ELF-1 (cell line): Measurements from ENCODE around the gene ERBB3.
"Not testable (repeated sequence)": the region's sequence is repeated elsewhere in the genome, so short reads cannot be mapped to it uniquely, and the experiment has no call there.

Source experiments
- DNase-seq: peaks from one replicate; pipeline ENCODE4 v3.0.0-alpha.2; 2016; ENCODE audit warnings: low read depth, low spot score

Gene ERBB3

DNA sequence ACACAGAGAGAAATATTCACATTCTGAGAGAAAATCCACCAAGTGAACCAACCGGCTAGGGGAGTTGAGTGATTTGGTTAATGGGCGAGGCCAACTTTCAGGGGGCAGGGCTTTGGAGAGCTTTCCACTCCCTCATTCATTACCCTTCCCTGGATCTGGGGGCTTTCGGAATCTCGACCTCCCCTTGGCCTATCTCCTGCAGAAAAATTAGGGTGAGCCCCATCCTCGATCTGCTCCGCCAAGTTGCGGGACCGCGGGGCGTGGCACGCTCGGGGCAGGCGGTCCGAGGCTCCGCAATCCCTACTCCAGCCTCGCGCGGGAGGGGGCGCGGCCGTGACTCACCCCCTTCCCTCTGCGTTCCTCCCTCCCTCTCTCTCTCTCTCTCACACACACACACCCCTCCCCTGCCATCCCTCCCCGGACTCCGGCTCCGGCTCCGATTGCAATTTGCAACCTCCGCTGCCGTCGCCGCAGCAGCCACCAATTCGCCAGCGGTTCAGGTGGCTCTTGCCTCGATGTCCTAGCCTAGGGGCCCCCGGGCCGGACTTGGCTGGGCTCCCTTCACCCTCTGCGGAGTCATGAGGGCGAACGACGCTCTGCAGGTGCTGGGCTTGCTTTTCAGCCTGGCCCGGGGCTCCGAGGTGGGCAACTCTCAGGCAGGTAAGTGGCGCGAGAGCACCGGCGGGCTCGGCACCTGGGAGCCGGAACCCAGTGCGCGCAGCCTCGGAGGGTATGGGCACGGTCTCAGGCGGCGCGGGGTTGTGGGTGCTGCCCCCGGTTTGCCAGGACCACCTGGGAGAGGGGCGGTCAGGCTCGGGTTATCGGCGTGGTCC, at the start of gene ERBB3:
Gene ERBB3, plus strand, starts transcription at position 443 of the 833 bp plus-strand sequence. Its CDS starts 136 bp downstream, at position 579.
- DNase-seq, result peak; percentile 91

DNA sequence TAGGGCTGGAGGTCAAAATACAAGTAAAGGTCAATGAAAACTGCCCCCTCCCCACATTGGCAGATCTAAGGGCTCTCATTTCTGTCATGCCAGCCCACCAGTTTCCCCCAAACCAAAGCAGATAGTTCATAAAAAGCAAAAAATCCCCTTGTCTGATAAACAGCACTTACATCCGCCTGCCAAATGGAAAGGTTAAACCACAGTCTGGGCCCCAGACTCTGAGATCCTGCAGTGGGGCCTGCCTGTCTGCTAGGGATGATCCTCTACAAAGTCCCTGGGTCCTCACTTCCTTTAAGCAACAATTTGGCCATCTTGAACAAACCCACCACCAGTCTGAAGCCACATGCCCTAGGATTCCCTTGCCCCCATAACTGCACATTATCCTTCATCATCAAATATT, 48.0 kb upstream of the ERBB3 start:
- no peak for DNase-seq

DNA sequence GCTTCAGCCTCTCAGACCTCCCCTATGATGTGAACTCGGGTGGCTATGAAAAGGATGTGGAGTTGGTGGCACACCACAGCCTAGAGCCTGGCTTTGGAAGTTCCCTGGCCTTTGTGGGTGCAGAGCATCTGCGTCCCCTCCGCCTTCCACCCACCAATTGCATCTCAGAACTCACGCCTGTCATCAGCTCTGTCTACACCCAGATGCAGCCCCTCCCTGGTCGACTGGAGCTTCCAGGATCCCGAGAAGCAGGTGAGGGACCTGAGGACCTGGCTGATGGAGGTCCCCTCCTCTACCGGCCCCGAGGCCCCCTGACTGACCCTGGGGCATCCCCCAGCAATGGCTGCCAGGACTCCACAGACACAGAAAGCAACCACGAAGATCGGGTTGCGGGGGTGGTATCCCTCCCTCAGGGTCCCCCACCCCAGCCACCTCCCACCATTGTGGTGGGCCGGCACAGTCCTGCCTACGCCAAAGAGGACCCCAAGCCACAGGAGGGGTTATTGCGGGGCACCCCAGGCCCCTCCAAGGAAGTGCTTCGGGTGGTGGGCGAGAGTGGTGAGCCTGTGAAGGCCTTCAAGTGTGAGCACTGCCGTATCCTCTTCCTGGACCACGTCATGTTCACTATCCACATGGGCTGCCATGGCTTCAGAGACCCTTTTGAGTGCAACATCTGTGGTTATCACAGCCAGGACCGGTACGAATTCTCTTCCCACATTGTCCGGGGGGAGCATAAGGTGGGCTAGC, 45.2 kb upstream of the ERBB3 start:
- DNase-seq, result no peak

DNA sequence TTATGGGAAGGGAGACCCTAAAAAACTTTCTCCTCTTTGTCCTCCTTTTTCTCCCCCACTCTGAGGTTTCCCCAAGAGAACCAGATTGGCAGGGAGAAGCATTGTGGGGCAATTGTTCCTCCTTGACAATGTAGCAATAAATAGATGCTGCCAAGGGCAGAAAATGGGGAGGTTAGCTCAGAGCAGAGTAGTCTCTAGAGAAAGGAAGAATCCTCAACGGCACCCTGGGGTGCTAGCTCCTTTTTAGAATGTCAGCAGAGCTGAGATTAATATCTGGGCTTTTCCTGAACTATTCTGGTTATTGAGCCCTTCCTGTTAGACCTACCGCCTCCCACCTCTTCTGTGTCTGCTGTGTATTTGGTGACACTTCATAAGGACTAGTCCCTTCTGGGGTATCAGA, 42.8 kb upstream of the ERBB3 start:
- no peak for DNase-seq

DNA sequence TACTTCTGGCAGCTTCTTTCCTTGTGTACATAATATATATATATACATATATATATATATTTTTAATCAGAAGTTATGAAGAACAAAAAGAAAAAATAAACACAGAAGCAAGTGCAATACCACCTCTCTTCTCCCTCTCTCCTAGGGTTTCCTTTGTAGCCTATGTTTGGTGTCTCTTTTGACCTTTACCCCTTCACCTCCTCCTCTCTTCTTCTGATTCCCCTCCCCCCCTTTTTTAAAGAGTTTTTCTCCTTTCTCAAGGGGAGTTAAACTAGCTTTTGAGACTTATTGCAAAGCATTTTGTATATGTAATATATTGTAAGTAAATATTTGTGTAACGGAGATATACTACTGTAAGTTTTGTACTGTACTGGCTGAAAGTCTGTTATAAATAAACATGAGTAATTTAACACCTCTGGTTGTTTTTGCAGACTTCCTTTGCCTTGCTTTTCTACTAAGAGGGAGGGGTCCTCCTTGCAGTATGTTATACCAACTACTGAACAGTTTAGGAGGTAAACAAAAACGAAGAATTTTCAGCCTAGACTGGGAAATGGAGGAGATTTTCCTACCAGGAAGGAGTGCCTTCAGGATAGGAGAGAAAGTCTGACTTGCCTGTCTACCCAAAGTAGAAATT, 41.8 kb upstream of the ERBB3 start:
- DNase-seq, result no peak

DNA sequence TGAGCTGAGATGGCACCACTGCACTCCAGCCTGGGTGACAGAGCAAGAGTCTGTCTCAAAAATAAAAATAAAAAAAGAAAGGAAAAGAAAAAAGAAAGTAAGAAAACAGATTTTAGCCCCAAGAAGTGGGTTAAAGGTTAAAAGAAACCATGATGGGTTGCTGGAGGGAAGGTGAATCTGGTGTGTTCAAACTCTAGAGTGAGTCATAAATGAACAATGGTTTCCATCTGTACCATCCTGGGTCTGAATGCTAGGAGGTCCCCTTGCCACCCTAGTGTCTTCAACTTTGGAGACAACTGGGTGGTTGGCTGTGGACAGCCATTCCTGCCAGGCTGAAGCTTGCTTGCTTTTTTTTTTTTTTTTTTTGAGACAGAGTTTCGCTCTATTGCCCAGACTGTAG, 39.8 kb upstream of the ERBB3 start:
- DNase-seq, result no peak

DNA sequence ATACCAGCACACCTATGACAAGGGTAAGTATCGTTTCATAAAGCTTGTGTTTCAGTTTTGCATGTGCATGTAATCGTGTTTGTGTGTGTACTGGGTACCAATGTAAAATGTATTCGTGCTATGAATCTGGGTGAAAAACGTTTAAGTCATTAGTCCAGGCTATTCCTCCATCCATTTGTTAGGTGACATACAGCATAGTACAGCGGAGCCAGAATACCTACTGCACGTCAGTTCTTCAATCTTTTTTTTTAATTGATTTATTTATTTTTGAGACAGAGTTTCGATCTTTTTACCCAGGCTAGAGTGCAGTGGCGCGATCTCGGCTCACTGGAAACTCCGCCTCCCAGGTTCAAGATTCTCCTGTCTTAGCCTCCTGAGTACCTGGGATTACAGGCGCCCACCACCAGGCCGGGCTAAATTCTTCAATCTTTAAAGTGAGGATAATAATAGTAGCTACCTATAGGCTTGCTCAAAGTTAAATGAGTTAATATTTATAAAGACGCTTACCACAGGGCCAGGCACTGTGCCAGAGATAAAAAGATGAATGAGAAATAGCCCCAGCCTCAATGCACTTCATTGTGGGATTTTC, 38.9 kb upstream of the ERBB3 start:
- DNase-seq, result peak; percentile 73

DNA sequence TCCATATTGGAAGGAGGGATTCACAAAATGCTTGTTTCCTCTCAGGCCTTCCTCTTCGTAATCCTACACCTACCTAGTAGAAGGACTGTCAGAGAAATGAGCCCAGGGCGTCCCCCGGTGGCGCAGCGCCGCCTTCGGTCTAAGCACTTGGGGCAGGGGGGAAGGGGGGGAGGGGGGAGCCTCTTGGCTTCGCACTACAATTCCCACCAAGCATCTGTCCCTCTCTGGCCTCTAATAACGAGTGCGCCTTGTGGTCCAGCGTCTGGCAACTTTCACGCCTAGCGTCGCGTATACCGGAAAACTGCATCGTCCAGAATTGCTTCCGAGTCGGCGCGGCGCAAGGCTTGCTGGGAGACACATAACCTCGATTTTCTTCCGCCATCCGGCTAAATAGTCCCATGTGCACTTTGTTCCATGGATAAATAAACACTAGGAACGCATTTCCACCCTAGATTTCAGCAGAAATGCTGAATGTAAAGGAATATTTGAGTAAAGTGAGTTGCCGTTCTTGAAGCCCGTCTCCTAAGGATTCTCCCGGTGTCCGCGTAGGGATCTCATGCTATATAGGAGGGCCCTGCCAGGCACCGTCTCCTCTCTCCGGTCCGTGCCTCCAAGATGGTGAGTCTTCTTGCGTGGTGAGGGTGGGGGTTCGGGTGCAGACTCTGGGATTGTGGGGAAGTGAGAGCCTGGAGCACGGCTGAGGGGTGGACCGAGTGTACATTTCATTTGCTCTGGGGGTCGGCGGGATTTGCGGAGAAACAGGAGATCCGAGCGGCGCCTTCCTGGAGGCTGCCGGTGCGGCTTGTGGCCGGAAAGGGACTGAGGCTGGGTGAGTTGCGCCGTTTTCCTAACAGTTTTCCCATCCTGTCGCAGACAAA, 38.2 kb upstream of the ERBB3 start, which contains the start of gene RPS26:
Gene RPS26, plus strand, starts transcription at position 367 of the 878 bp plus-strand sequence. Its CDS starts 249 bp downstream, at position 616.
- DNase-seq, result peak; percentile 98

DNA sequence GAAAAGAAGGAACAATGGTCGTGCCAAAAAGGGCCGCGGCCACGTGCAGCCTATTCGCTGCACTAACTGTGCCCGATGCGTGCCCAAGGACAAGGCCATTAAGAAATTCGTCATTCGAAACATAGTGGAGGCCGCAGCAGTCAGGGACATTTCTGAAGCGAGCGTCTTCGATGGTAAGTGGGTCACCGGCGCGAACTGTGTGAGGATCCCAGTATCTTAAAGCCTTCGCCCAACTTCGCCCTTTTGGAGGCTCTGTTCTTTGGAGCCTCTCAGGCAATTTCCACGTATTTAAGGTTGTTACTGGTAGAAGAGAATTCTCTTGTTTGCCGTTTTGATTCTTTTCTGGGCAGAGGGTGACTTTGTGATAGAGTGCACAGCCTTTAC, 37.5 kb upstream of the ERBB3 start:
- not testable (repeated sequence) for DNase-seq

DNA sequence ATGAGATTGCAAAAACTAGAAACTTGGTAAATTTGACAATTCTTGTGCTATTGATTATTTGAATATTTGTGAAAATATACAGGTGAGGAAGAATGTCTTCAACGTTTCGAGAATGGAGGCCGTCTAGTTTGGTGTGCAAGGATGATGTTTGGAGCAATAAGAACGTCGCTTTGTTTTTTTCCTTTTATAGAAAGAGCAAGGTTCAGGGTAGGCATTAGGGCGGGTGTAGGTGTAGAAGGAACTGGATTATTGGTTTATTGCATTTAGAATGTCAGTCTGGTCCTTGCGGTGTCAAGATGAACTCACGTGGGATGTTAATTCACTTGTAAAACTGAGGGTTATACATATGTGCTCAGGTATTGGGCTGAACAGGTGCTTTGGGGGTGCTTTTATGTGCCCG, 37.1 kb upstream of the ERBB3 start:
- no peak for DNase-seq

DNA sequence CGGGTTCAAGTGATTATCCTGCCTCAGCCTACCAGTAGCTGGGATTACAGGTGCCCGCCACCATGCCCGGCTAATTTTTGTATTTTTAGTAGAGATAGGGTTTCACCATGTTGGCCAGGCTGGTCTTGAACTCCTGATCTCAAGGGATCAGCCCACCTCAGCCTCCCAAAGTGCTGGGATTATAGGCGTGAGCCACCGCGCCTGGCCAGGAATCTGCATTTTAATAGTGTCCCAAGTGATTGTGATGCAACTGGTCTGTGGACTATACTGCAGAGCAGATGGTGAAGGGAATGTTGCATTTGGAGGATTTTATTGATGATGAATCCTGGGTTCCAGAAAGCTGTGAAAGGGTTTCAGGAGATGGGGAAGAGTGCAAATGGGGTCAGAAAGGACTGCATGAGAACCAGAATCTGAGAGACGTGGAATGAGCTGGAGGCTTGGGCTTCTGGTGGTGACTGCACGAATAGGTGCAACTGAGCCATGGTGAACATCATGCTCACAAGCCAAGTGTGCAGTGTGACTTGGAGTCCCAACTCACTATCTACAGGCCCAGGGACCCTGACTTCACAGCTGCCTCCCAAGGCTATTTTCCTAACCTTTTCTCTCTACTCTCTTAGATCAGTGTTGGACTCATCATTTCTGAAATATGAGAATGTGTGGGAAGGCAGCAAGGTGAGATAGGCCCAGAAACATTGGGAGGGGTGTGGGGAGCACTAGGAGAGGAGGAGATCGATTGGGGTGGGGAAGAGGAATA, 33.8 kb upstream of the ERBB3 start:
- no peak for DNase-seq

DNA sequence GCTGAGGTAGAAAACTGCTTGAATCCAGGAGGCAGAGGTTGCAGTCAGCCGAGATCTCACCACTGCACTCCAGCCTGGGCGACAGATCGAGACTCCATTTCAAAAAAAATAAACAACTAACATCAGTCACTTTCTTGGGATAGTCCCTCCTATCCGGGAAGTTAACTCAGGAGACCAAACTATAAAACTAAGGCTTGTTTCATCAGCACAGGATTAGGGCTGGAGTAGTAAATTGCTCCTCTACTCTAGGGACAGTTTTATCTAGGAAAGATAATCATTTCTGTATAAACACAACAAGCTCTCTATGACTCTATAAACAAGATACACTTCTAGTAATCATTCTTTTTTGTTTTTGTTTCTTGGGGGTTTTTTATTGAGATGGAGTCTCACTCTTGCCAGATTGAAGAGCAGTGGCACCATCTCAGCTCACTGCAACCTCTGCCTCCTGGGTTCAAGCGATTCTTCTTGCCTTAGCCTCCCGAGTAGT, 26.5 kb upstream of the ERBB3 start:
- DNase-seq, result no peak

DNA sequence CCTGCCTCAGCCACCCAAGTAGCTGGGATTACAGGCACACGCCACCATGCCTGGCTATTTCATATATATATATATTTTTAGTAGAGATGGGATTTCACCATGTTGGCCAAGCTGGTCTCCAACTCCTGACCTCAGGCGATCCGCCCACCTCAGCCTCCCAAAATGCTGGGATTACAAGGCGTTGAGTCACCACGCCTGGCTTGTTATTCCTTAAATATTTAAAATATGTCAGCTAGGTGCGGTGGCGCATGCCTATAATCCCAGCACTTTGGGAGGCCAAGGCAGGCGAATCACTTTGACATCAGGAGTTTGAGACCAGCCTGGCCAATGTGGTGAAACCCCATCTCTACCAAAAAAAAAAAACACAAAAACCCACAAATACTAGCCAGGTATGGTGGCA, 20.0 kb upstream of the ERBB3 start:
- DNase-seq, result peak; percentile 40

DNA sequence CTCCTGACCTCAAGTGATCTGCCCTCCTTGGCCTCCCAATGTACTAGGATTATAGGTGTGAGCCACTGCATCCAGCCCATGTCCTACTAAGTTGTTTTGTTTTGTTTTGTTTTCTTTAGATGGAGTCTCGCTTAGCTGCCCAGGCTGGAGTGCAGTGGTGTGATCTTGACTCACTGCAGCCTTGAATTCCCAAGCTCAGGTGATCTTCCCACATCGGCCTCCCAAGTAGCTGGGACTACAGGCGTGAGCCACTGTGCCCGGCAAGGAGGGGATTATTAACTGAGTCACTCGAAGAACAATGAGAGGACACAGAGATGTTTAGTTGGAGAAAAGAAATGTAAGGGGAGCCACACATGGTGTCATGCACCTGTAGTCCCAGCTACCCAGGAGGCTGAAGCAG, 18.0 kb upstream of the ERBB3 start:
- no peak for DNase-seq

DNA sequence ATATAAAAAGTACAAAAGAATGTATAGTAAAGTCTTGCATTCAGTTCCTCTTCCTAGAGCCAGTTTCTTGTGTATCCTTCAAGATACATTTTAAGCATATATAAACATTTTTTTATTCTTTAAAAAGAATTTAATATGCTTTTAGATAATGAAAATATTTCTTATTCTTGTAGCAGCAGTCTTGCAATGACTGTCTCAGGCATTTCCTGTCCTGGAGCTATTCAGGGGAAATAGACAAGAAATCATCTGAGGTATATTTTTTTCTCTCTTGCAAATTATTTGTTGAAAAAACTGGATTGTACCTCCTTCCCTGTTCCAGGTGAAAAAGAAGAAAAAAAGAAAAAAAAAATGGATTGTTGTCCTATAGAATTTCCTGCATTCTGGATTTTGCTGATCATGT, 17.0 kb upstream of the ERBB3 start:
- no peak for DNase-seq

DNA sequence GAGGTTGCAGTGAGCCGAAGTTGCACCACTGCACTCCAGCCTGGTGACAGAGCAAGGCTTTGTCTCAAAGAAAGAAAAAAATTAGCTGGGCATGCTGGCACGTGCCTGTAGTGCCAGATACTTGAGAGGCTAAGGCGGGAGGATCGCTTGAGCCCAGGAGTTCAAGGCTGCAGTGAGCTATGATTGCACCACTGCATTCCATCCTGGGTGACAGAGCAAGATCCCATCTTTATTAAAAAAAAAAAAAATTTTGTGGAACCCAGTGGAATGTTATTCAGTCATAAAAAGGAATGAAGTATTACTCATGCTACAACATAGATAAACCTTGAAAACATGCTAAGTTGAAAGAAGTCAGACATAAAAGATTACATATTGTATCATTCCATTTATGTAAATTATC, 8.3 kb upstream of the ERBB3 start:
- no peak for DNase-seq

DNA sequence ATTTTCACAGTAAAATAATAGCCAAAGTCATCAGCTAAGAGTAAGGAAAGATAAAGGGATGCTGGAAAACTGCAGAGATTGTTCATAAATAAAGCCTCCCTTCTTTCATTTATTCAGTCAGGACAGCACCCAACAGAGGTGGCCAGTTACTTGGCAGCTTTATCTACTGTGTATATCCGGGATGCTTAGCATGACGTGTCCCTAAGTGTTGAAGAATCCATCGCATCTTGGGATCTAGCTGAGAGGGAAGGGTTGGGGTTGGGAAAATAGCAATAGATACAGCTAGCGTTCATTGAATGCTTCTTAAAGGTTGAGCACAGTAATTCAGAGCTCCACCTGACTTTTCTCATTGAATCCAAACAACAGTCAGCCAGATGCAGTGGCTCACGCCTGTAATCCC, 5.6 kb upstream of the ERBB3 start:
- no peak for DNase-seq

DNA sequence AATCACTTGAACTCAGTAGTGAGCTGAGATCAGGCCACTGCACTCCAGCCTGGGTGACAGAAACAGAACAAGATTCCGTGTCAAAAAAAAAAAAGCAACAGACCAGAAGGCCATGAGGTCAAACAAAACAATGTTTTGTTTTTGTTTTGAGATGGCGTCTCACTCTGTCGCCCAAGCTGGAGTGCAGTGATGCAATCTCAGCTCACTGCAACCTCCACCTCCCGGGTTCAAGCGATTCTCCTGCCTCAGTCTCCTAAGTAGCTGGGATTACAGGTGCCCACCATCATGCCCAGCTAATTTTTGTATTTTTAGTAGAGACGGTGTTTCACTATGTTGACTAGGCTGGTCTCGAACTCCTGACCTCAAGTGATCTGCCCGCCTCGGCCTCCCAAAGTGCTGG, 2.0 kb upstream of the ERBB3 start:
- DNase-seq, result not testable (repeated sequence)

DNA sequence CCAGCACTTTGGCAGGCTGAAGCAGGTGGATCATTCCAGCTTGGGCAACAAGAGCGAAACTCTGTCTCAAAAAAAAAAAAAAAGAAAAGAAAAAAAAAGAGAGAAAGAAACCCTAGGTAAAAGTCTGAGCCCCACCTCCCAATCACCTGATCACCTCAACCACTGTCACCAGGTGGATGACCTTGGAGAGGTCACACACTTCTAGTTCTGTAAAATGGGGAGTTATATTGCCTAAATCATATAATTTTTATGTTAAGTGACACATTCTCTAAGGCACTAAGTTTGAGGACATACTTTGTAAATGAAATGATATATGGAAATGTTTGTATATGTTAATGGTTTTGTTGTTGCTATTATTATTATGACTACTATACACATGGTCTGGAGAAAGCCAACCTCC, 1.5 kb upstream of the ERBB3 start:
- DNase-seq, result no peak
